NCI-H2029 (cell line): Measurements from ENCODE around the gene SETD7.

ENCODE experiments used
- DNase-seq: peaks from one replicate; lab custom pipeline; 2025; lab: John Stamatoyannopoulos, UW

SETD7 gene

DNA sequence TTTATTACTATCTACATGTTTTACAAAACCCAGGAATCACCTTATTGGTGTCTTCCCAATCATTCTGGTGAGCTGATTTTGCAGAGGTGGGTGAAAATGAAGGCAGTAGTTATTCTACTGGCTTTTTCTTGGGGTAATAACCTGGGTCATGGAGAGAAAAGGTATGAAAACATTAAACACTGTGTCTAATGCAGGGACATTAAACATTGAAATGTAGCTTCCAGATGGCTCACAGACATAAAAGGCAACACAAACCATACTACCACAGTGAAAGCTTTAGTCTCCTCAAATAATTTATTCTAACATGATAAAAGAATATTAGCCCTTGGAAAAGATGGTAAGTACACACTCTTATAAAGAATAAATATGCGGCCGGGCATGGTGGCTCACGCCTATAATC is 8.0 kb downstream of the SETD7 start:
- DNase-seq: no peak

DNA sequence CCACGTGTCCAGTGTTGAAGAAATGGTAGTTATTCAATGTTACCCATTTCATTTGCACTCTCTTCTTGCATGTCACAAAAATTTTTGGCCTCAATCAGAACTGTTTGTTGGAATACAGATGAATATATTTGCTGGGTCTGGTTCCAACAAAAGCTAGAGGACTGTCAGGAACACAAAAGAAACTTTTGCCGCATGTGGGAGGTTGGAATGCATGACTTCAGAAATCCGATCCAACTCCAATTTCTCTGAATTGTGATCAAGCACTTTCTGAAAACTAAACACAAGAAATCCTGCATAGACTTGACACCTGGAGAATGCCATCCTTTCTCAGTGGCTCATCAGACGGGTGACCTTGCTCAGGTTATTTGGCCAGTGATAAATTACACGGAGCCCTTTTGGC is 15.4 kb downstream of the SETD7 start:
- no peak for DNase-seq

DNA sequence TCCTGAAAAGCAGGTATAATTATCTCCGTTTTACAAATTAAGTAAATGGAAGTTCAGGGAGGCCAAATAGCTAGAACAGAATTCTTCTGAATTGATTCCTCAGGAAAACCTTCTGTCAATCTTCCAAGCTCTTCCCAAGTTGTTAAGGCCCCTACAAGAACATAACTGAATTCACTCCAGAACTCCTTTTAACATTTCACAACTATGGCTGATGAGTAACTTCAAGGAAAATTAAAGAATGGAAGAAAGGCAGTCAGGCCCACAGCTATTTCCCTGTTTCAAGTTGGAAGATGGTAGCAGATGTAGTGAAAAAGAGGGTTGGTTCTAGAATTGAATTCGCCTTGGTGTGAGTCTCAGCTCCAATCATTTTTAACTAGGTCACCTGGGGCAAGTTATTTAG is 15.9 kb downstream of the SETD7 start:
- no peak for DNase-seq

DNA sequence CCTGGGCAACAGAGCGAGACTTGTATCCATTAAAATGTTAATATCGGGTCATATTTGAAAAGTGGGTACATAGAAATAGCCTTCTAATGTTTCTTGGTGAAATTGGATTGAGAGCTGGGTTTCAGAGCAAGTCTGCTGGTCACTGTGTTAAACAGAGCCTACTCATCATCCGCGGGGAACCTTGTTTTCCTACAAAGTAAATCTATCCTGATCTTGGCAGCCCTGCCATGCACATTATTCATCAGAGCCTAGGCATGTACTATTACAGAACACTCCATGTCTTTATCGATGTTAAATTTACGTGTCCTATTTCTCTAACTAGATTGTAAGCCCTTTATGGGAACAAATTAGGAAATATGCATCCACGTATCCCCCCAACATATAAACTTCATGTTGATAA is 18.7 kb downstream of the SETD7 start:
- DNase-seq: no peak

DNA sequence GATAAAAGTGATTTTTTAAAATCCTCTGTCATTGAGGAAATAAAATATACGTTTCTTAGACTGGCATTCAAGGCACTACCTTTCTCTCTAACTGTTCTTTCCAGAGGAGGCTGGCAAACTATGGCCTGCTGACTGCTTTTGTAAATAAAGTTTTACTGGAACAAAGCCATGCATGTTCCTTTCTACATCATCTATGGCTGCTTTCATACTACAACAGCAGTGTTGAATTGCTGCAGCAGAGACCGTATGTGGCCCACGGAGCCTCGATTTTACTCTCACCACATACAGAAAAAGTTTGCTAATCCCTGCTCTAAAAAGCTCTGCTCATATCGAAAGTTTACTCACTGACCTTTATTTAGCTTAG is 20.2 kb downstream of the SETD7 start:
- no peak for DNase-seq

DNA sequence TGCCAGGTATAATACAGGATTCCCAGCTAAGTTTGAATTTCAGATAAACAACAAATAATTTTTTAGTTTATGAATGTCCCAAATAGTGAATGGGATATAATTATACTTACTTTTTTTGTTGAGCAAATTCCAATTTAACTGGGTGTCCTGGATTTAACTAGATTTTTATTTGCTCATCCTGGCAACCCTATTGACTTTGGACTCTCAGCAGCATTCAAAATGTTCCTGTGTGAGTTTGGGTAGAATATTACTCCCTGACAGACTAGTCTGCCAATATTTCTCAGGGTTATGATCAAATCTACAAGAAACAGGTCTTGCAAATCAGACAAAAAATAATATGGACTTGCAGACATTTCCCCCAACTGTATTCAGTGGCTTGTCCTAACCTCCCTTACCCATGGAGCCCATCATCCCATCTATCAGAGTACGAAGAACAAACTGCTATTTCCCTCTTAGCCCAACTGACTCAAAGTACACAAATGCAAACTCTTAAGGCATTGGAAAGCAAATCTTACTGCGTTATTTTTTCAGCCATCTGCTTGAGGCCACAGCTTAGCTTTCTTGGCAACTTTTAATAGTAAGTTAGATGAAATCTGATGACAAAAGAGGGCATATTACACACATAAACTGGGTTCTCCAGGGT is 20.7 kb downstream of the SETD7 start:
- no peak for DNase-seq

DNA sequence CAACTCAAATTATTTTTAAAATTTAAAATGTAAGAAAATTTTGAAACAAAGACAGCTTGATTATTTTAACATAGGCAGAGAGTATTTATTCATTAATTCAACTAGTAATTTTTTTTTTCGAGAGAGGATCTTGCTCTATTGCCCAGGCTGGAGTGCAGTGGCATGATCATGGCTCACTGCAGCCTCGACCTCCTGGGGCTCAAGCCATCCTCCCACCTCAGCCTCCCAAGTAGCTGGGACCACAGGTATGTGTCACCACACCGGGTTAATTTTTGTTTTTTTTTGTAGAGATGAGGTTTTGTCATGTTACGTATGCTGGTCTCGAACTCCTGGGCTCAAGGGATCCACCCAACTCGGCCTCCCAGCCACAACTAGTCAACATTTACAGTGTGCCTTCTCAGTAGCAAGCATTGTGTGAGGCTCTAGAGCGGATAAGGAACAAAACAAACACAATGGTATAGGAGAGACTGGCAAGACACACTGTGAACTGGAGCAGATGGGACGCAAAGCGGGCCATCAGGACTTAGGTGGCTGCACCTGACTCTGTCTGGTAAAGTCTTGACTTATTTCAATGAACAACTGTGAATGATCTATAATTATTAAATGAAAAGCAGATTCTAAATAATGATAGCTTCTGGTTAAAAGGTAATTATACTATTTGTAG is 21.6 kb downstream of the SETD7 start:
- DNase-seq: no peak

DNA sequence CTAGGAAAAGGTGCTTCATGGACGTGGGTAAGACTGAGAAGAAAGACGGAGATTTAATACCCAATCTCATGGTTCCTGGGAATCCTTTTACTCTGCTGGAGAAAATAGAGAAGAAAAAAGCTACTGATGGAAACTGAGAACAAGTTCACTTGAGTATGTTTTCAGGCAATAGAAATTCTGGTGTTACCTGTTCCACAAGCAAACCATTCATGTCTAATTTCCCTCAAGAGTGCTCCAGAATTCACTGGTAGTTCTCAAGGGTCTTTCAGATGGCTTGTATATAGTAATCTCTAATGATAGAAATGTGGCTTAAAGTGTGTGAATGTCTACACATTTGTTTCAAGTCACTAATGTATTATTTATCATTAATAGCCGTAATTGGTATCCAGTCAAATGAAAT is 22.5 kb downstream of the SETD7 start:
- no peak for DNase-seq

DNA sequence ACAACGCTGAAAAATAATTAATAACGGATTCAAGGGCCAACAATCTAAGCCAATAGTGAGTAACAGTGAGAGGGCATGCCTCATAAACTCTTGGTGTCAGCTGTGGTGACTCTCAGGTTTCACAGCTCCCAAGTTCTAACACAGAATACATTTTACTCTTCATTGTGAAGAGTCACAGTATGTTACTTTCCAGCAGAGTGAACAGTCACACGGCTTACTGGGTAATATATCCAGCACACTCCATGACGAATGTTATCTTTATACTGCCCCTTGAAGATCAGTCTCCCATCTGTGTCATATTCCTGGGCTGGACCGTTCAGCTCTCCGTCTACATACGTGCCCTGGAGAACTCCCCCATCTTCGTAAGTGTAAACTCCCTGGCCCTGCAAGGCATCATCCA is 23.1 kb downstream of the SETD7 start:
- DNase-seq: no peak

DNA sequence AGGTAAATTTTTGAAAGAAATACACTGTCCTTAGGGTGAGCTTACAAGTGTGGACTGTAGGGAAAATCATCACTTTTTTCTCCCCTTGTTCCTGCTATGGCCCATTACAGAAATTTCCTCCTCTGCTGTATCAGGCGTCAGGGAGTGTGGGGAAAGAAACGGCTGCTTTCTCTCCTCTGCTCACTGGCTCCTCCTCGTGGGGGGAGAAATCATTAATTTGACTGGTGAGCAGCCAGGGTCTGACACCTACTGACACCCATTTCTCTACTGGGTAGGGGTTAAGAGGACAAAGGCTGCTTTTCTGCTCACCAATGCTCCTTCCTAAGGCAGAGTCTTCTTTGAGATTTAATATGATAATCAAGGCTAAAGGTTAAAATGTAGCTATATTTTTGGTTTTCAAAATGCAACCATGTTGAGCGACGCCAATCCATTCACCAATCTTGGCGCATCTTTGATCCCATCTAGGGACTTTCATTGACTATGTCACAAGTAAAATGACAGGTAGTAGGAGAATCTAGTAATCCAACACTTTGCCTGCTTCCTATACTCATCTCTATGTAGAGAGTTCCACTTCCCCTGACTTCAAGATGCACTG is 25.1 kb downstream of the SETD7 start:
- DNase-seq: peak; percentile 20

DNA sequence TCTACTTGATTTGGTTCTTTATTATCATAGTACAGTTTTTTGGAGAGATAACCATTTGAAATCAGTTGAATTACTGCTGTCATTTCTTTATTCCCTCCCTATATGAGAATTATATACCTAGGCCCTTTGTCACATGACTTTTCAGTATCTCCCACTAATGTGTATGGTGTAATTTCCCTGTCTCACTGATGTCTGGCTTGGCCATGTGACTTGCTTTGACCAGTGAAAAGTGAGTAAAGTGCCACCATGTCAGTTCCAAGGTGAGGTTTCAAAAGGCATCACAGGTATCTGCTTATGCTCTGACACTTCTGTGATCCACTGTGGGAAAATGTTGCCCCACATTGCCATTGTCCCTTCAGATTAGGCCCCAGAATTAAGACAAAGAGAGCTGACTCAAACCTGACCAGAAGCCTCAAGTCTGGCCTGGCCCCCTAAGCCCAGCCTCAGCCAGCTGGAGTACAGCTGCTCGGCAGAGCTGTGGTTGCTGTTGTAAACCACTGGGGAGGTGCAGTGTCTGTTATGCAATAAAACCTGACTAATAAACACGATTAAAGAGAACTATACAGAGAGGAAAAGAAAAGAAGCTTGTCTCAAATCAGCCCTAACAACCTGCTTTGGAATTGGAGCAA is 27.5 kb downstream of the SETD7 start:
- DNase-seq: no peak

DNA sequence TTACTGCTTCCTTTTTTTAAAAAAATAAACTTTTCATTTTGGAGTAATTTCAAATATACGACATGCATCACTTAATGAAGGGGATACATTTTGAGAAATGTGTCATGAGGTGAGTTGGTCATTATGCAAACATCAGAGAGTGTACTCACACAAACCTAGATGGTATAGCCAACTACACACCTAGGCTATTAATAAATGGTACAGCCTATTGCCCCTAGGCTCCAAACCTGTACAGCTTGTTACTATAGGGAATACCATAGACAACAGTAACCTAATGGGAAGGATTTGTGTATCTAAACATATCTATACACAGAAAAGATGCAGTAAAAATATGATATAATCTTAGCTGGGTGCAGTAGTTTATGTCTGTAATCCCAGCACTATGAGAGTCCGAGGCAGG is 29.1 kb downstream of the SETD7 start:
- DNase-seq: no peak

DNA sequence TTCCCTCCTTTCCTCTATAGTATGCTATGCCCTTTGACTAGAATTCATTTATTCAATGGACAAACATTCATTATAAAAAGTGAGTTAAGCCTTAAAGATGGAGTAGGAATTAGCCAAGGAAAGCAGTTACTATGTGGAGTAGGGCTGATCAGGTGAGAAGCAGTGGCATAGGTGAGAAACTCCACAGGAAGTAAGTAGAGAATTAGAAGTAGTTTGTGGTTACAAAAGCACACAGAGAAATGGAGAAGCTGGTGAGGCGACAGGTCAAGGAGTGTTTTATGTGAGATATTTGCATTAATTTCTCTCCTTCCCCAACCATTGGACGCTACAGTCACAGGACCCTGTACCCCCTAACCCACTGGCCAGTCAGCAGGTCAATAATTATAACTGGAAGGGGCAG is 30.6 kb downstream of the SETD7 start:
- DNase-seq: no peak

DNA sequence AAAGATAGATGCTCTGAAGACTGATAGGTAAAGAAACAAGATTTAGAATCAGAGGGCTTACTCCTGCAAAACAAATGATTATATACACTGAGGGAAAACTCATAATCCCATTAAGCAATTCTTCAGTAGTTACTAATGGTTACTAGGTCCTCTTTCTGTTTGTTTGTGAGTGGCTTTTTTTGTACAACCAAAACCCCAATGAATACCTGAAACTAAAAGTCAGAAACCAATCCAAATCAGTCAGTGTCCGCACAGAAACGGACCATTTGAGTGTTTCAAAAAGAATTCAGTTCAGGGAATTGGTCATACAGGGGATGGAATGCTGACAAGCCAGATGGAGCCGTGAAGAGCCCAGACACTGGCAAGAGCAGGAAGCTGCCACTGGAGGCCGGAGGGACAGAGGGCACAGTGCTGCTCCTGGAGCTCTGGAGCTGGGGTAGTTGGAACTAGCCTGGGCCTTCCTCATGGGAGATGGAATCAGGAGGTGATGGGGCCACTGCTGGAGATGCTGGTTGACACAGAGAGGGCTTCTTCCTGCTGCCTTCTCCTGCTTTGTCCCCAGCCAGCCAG is 31.9 kb downstream of the SETD7 start:
- no peak for DNase-seq

DNA sequence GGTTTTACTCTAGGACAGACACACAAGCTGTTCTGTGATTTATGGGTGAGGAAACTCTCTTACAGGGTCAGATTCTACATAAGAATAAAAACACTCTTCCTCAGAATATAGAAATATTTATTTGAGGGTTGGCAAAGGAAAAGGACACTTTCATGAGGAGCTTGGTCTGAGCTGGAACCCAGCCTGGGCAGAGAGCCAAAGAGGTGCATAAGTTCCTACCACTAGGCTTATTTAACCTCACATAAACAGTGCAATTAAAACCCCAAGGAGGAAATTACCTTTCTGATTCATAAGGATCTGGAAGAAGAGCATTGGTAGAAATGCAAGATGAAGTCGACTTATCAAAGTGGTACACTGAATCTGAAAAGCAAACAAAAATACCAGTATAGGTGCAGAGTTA is 32.9 kb downstream of the SETD7 start:
- DNase-seq: peak; percentile 17

DNA sequence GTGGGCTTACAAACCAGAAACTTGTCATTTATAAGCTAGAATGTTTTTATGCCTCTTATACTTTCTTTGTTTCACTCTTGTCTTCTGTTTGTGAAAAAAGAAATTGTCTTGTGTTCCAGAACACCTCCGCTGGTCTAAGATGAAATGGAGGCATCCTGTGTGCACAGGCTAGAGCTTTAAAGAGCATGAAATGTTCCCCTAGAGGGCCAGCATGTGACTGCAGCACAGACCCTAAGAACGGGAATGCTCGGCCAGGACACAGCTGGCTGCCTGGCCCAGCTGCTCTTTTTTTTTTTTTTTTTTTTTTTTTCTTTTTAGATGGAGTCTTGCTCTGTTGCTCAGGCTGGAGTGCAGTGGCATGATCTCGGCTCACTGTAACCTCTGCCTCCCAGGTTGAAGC is 33.6 kb downstream of the SETD7 start:
- no peak for DNase-seq

DNA sequence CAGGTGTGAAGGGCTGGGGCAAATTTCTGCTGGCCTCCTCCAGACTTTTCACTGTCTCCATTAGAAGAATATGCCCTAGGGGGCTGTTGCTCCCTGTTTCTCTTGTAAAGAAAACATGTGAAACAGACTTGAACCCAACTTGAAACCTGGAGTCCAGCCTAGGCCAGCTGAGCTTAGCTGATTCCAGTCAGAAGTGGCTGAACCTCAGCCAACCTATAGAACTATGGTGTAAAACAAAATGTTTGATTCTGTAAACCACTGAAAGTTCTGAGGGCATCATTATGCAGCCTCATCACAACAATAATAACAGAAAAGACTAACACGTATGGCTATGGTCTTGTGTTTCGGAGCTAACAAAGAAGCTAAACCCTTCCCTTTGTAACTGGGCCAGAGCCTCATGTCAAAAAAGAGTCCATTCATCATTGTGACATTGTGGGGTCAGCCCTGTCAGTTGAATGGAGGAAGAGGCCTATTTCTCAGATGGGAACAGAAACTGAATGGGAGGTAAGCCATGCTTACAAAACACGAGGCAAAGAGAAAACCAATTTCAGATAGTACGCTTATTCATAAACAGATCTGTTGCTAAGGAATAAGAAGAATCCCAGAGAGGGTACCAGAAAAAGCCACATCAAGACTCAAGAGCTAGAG is 34.1 kb downstream of the SETD7 start:
- DNase-seq: no peak

DNA sequence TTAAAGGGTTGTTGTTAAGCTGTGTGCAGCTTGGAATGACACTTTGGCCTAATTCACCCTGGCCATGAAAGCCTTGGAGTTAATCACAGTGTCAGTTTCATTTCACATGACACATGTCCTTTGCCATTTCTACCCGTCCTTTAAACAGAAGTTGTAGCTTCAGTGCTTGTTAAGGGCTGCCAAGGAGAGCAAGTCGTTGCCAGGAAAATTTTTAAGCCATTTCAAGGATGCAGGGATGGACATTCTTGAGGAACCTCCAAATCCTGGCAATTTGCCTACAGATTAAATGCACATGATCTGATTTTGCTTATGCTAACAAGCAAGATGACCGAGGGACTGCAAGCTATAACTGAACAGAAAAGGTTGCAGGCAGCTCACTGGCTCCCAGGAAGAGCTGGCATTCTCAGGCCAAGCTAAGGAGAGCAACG is 40.5 kb downstream of the SETD7 start:
- no peak for DNase-seq

DNA sequence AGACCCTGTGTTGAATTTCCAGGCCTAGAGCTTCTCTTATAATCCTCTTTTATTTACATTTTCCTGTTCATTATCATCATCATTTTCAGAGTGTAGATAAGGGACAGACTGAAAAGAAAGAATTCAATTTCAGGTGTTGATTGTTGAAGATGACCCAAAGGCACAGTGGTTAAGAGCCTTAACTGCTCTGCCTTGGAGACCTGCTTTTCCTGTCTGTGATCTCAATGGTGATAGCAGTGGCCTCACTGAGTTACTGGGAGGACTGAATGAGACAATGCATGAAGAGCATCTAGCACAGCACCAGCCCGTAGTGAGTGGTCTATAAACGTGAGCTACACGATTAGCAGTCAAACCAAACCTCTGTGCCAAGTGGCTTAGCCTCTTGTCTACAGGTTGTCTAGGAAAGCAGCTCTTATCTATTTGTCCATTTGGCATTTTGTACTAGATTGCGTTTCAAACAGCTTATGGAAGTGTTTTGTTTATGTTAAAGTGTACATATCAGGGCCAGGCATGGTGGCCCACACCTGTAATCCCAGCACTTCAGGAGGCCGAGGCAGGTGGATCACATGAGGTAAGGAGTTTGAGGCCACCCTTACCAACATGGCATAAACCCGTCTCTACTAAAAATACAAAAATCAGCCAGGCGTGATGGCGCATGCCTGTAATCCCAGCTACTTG is 41.5 kb downstream of the SETD7 start:
- peak; percentile 78 for DNase-seq

DNA sequence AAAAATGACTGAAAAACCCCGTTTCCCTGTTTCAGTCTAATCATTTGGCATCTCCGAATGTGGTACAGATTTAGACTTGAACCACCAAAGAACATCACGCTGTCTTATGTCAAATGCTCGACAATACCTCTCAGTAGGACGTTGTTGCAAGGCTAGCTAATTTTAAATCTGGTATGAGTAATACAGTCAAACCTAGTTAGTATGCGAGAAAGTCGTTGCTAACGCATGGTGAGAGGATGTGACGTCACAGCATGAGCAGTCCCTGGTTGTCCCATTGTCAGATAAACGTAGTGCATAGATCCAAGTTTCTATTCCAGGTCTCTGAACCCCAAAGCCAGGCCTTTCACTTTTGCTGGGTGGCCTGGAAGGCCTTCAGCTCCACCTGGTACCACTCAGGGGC is 44.7 kb downstream of the SETD7 start:
- no peak for DNase-seq

DNA sequence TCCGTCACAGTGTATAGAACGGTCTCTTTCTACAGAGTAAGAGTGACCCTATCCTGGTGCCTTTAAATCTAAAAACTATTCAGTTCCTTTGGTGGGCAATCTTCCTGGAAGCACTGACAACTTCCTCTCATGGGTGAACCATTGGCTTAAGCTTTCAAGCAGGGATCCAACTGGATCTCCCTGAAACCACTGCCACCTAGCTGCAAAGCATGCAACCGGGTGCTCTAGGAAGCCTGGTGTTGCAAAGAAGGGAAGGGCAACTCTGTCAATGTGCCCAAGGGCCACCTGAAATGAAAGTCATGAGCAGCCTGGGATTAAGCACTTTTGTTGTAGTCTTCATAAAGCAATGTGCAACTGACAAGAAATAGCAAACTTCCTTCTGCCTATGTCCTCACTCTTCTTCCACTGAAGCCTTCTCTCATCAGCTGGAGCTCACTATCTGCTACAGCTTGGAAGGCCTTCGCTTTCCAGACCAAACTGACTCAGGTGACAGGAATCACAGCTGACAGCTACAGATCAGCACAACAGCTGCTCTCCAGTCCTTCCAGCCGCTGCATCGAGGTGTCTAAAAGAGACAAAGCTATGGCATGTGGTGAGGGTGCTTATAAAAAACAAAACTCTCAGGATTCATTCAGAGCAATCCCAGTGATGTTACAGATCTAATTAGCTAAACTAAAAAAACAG is 46.1 kb downstream of the SETD7 start:
- DNase-seq: no peak
